Sigmoid colon (tissue), 7 donors: ENCODE measurements around the gene PRKAG2. TPM values are rescaled to one million over a fixed set of nuclear protein-coding genes. Genes with fewer than 3 reads are reported as not detected.

Experiments used
- DNase-seq: peaks from one replicate; pipeline ENCODE4 v3.0.0-alpha.2; 2019
- H3K27ac ChIP-seq, 4 donors: fragments of 200-600 bp; sonication (generic); one replicate each; pipeline ENCODE4 v1.5.1; 2016 to 2019; ENCODE audit warnings: mild to moderate bottlenecking in 1 of 4
- H3K27me3 ChIP-seq, 3 donors: fragments of 200-600 bp; sonication (generic); one replicate each; pipeline ENCODE4 v1.5.1; 2019; ENCODE audit warnings: mild to moderate bottlenecking in 1 of 3
- H3K36me3 ChIP-seq, 4 donors: fragments of 200-600 bp; sonication (generic); one replicate each; pipeline ENCODE4 v1.5.1; 2016 to 2019
- H3K4me1 ChIP-seq, 4 donors: fragments of 200-600 bp; sonication (generic); one replicate each; pipeline ENCODE4 v1.5.1; 2017 to 2019
- H3K4me3 ChIP-seq, 4 donors: fragments of 200-600 bp; sonication (generic); one replicate each; pipeline ENCODE4 v1.5.1; 2017 to 2019; ENCODE audit warnings: mild to moderate bottlenecking in 2 of 4, moderate library complexity in 1 of 4
- H3K9me3 ChIP-seq, 4 donors: fragments of 200-600 bp in 3 of 4; sonication (generic) in 3 of 4; one replicate each; pipeline versions ENCODE4 v1.5.1 to v1.6.1; 2013 to 2019
- CTCF ChIP-seq, 4 experiments: fragments of 450-650 bp in 3 of 4; fragments of 200-600 bp in 1 of 4; IDR thresholded peaks; one replicate each; pipeline ENCODE4 v1.5.1; 2016 to 2019; ENCODE audit warnings: antibody characterized with exemption in 4 of 4, mild to moderate bottlenecking in 3 of 4, moderate library complexity in 2 of 4
- EP300 ChIP-seq, 4 donors: sonication (generic); formaldehyde crosslinking; IDR thresholded peaks; one replicate each; pipeline ENCODE4 v1.6.1; 2017; ENCODE audit warnings: antibody characterized with exemption in 4 of 4
- POLR2A ChIP-seq, 2 donors: fragments of 450-650 bp; IDR thresholded peaks; one replicate each; pipeline ENCODE4 v1.6.1; 2016; ENCODE audit warnings: antibody characterized with exemption in 2 of 2, mild to moderate bottlenecking in 2 of 2, moderate library complexity in 2 of 2
- POLR2AphosphoS5 ChIP-seq, 4 donors: sonication (generic); formaldehyde crosslinking; IDR thresholded peaks; one replicate each; pipeline ENCODE4 v1.6.1; 2017; ENCODE audit warnings: antibody characterized with exemption in 4 of 4
- WGBS, 2 donors: extraction: QIAGEN DNeasy Blood & Tissue Kit; methylation state at CpG; one replicate each; pipeline ENCODE4 v1.1.7; 2013; 5-methylcytosine and 5-hydroxymethylcytosine counted together
- intact Hi-C: fragments of 100-400 bp; cut with DNase I; formaldehyde crosslinking; loops from one replicate; pipeline ENCODE4 v1.15.1; 2023
- polyA plus RNA-seq, 3 donors: library from polyadenylated mRNA; stranded (reverse); fragments of 200-250 nt; gene quantifications; one replicate each; pipeline ENCODE4 v1.2.3, GENCODE V29; 2013
- total RNA-seq, 4 donors: library from RNA; depleted of rRNA; stranded (reverse); fragments of >200 nt; gene quantifications; one replicate each; pipeline ENCODE4 v1.1.0, GENCODE V29; 2016
- donor health status: healthy with polysubstance abuse.
- donor health status: Bipolar disorder and iron deficiency.
- donor health status: healthy.

PRKAG2 gene
- total and polyA plus RNA-seq, 7 donors: 19.2 to 51.2 (median 37.1) TPM

GRCh38 chr7:151699147-151699927 lies 177.6 kb downstream of the PRKAG2 start:
- no peak overlapping the region for H3K4me3 ChIP-seq
- intact Hi-C loops: no loop called here
- WGBS, 2 donors: 87 to 94% methylated on average over 16 of the region's 16 CpGs
- H3K27me3 ChIP-seq: no peaks in the 10 kb centered on the region
- H3K4me1 ChIP-seq: peaks cover 0 to 27% (median 25%) of the 10 kb centered on the region in 4 donors
- no peak for DNase-seq
- H3K36me3 ChIP-seq: no peaks in the 10 kb centered on the region
- no peak for TF ChIP-seq CTCF (IDR thresholded peaks at IDR 0.05)
- TF ChIP-seq POLR2AphosphoS5 (IDR thresholded peaks at IDR 0.05): no peak
- no peak for TF ChIP-seq POLR2A (IDR thresholded peaks at IDR 0.05)
- TF ChIP-seq EP300 (IDR thresholded peaks at IDR 0.05): no peak
- no peaks in the 10 kb centered on the region for H3K9me3 ChIP-seq
- peak overlapping the region in 1 of 4 donors; percentile 10 for H3K27ac ChIP-seq

GRCh38 chr7:151697942-151698341 lies 179.0 kb downstream of the PRKAG2 start:
- H3K27me3 ChIP-seq: no peaks in the 10 kb centered on the region
- WGBS, 2 donors: 80 to 91% methylated on average over 5 of the region's 5 CpGs
- no peaks in the 10 kb centered on the region for H3K9me3 ChIP-seq
- H3K27ac ChIP-seq: no peak overlapping the region
- H3K4me1 ChIP-seq: peaks cover 0 to 27% (median 26%) of the 10 kb centered on the region in 4 donors
- no peak for DNase-seq
- no peak for TF ChIP-seq POLR2A (IDR thresholded peaks at IDR 0.05)
- TF ChIP-seq CTCF (IDR thresholded peaks at IDR 0.05): no peak
- TF ChIP-seq EP300 (IDR thresholded peaks at IDR 0.05): no peak
- no peak for TF ChIP-seq POLR2AphosphoS5 (IDR thresholded peaks at IDR 0.05)
- H3K4me3 ChIP-seq: no peak overlapping the region
- no peaks in the 10 kb centered on the region for H3K36me3 ChIP-seq
- intact Hi-C loops: no loop called here

DNA sequence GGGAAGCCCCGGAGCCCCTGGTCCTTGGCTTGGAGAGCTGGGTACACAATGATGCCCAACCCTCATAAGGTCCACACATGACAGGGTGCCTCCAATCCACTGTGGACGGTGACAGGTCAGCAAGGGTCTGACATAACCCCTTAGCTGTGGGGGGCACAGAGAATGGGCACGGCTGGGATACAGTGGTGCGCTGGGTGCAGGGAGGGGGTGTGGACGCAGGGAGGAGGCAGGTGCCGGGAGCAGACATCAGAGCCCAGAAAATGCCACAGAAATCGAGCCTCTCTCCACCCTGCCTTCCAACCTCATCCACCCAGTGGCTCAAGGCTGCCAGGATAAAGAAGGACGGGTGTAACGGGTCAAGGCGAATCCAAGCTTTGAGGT lies 179.4 kb downstream of the PRKAG2 start:
- Histone ChIP-seq H3K27me3 (no peaks in the 10 kb centered on the region), H3K27ac (no peak overlapping the region), H3K4me3 (no peak overlapping the region), H3K36me3 (no peaks in the 10 kb centered on the region), H3K4me1 (peaks cover 0 to 27% (median 26%) of the 10 kb centered on the region in 4 donors), H3K9me3 (no peaks in the 10 kb centered on the region)
- TF ChIP-seq EP300 (IDR thresholded peaks at IDR 0.05): no peak
- TF ChIP-seq POLR2A (IDR thresholded peaks at IDR 0.05): no peak
- no peak for TF ChIP-seq CTCF (IDR thresholded peaks at IDR 0.05)
- no peak for TF ChIP-seq POLR2AphosphoS5 (IDR thresholded peaks at IDR 0.05)
- no peak for DNase-seq
- intact Hi-C loops: no loop called here
- 79 to 93% methylated on average over 10 of the region's 10 CpGs for WGBS, 2 donors

GRCh38 chr7:151696721-151697514 lies 180.0 kb downstream of the PRKAG2 start:
- Histone ChIP-seq H3K27ac (peak overlapping the region in 1 of 4 donors; percentile 18), H3K36me3 (no peaks in the 10 kb centered on the region), H3K9me3 (no peaks in the 10 kb centered on the region), H3K4me1 (peaks cover 0 to 27% (median 26%) of the 10 kb centered on the region in 4 donors), H3K27me3 (no peaks in the 10 kb centered on the region), H3K4me3 (no peak overlapping the region)
- TF ChIP-seq EP300 (IDR thresholded peaks at IDR 0.05) (no peak), CTCF (IDR thresholded peaks at IDR 0.05) (no peak), POLR2AphosphoS5 (IDR thresholded peaks at IDR 0.05) (no peak), POLR2A (IDR thresholded peaks at IDR 0.05) (no peak)
- DNase-seq: no peak
- 37 to 72% methylated on average over 18 of the region's 18 CpGs for WGBS, 2 donors
- intact Hi-C loops: no loop called here
